Muscle of leg (tissue), 11 donors: ENCODE measurements around the gene OR13J1. TPM values are rescaled to one million over a fixed set of nuclear protein-coding genes. Genes with fewer than 3 reads are reported as not detected.

ENCODE experiments used
- DNase-seq: peaks from one replicate; pipeline ENCODE4 v3.0.0; 2013
- H3K27ac ChIP-seq: one replicate; pipeline ENCODE4 v1.5.1; 2013; ENCODE audit warnings: mild to moderate bottlenecking, low read length, control low read depth
- H3K27me3 ChIP-seq: one replicate; pipeline ENCODE4 v1.6.1; 2013; ENCODE audit warnings: low read length; ENCODE audit not compliant: control insufficient read depth, insufficient read depth
- H3K36me3 ChIP-seq: one replicate; pipeline ENCODE4 v1.6.1; 2013; ENCODE audit warnings: low read length; ENCODE audit not compliant: control insufficient read depth, insufficient read depth
- H3K4me1 ChIP-seq: one replicate; pipeline ENCODE4 v1.6.1; 2013; ENCODE audit warnings: low read length; ENCODE audit not compliant: control insufficient read depth, insufficient read depth
- H3K4me3 ChIP-seq: one replicate; pipeline ENCODE4 v1.5.1; 2013; ENCODE audit warnings: low read length, control low read depth
- H3K9me3 ChIP-seq: replicated peaks from 2 replicates; pipeline ENCODE4 v1.6.1; 2013; ENCODE audit warnings: low read depth, low read length; ENCODE audit not compliant: control insufficient read depth
- WGBS: methylation state at CpG from one replicate; pipeline ENCODE4 v1.1.5; 2013; ENCODE audit warnings: missing lambda C conversion rate; ENCODE audit not compliant: insufficient coverage; 5-methylcytosine and 5-hydroxymethylcytosine counted together
- polyA plus RNA-seq, 8 donors: library from polyadenylated mRNA; unstranded; fragments of 120-200 nt; gene quantifications; one replicate each; pipeline versions ENCODE4 v1.2.1 to v1.2.3, GENCODE V29; 2013; ENCODE audit warnings: inconsistent platforms in 1 of 8, low replicate concordance in 1 of 8; ENCODE audit not compliant: insufficient read length in 8 of 8, insufficient read depth in 1 of 8
- total RNA-seq: library from RNA; stranded (reverse); fragments of 120-200 nt; gene quantifications from one replicate; pipeline ENCODE4 v1.2.4, GENCODE V29; 2013

Gene OR13J1
- total and polyA plus RNA-seq, 9 donors = 0.07 to 0.29 (median 0.13) TPM; not detected in 4

- H3K9me3 ChIP-seq = no peaks in the 10 kb centered on the region
- no peak overlapping the region for H3K4me3 ChIP-seq
- H3K27me3 ChIP-seq = peaks cover 52% of the 10 kb centered on the region
- DNase-seq = no peak
- no peak overlapping the region for H3K27ac ChIP-seq
- WGBS = 43% methylated on average over 16 of the region's 16 CpGs
- no peaks in the 10 kb centered on the region for H3K36me3 ChIP-seq
- H3K4me1 ChIP-seq = peaks cover 12% of the 10 kb centered on the region
These were observed 10.8 kb downstream of the OR13J1 start for GRCh38 chr9:35859310-35859989.

- Histone ChIP-seq H3K9me3 (no peaks in the 10 kb centered on the region), H3K27ac (no peak overlapping the region), H3K27me3 (peaks cover 54% of the 10 kb centered on the region), H3K4me1 (peaks cover 10% of the 10 kb centered on the region), H3K36me3 (peaks cover 6% of the 10 kb centered on the region), H3K4me3 (no peak overlapping the region)
- DNase-seq = no peak
- 40% methylated on average over 1 of the region's 5 CpGs for whole genome bisulfite sequencing
These were observed 11.7 kb downstream of the OR13J1 start for GRCh38 chr9:35858458-35858857.

- Histone ChIP-seq H3K36me3 (peaks cover 19% of the 10 kb centered on the region), H3K27ac (no peak overlapping the region), H3K4me3 (no peak overlapping the region), H3K27me3 (peaks cover 52% of the 10 kb centered on the region), H3K9me3 (no peaks in the 10 kb centered on the region), H3K4me1 (peaks cover 10% of the 10 kb centered on the region)
- no peak for DNase-seq
- WGBS = 87% methylated on average over 4 of the region's 5 CpGs
These were observed 13.3 kb downstream of the OR13J1 start for GRCh38 chr9:35856882-35857281.

GRCh38 chr9:35856206-35856605, 14.0 kb downstream of the OR13J1 start:
- Histone ChIP-seq H3K27ac (no peak overlapping the region), H3K36me3 (peaks cover 19% of the 10 kb centered on the region), H3K9me3 (no peaks in the 10 kb centered on the region), H3K27me3 (peaks cover 47% of the 10 kb centered on the region), H3K4me1 (peaks cover 10% of the 10 kb centered on the region), H3K4me3 (no peak overlapping the region)
- WGBS = 87% methylated on average over 3 of the region's 3 CpGs
- no peak for DNase-seq

- 100% methylated on average over 1 of the region's 7 CpGs for WGBS
- Histone ChIP-seq H3K36me3 (peaks cover 19% of the 10 kb centered on the region), H3K27me3 (peaks cover 35% of the 10 kb centered on the region), H3K4me1 (no peaks in the 10 kb centered on the region), H3K27ac (no peak overlapping the region), H3K4me3 (no peak overlapping the region), H3K9me3 (no peaks in the 10 kb centered on the region)
- no peak for DNase-seq
These were observed 16.0 kb downstream of the OR13J1 start for GRCh38 chr9:35854091-35854762.

GRCh38 chr9:35852876-35853865, 17.0 kb downstream of the OR13J1 start:
- H3K27ac ChIP-seq = no peak overlapping the region
- no peak overlapping the region for H3K4me3 ChIP-seq
- H3K4me1 ChIP-seq = peaks cover 5% of the 10 kb centered on the region
- DNase-seq = no peak
- peaks cover 22% of the 10 kb centered on the region for H3K36me3 ChIP-seq
- no peaks in the 10 kb centered on the region for H3K9me3 ChIP-seq
- peaks cover 35% of the 10 kb centered on the region for H3K27me3 ChIP-seq
- 91% methylated on average over 23 of the region's 25 CpGs for whole genome bisulfite sequencing

GRCh38 chr9:35852267-35852815, 17.9 kb downstream of the OR13J1 start:
- peaks cover 23% of the 10 kb centered on the region for H3K36me3 ChIP-seq
- no peak overlapping the region for H3K27ac ChIP-seq
- peaks cover 12% of the 10 kb centered on the region for H3K4me1 ChIP-seq
- peaks cover 39% of the 10 kb centered on the region for H3K27me3 ChIP-seq
- no peaks in the 10 kb centered on the region for H3K9me3 ChIP-seq
- DNase-seq = no peak
- no peak overlapping the region for H3K4me3 ChIP-seq
- 100% methylated on average over 2 of the region's 2 CpGs for WGBS

GRCh38 chr9:35847792-35848572, 22.2 kb downstream of the OR13J1 start:
- peak; percentile 68 for DNase-seq
- Histone ChIP-seq H3K4me1 (peaks cover 40% of the 10 kb centered on the region), H3K9me3 (no peaks in the 10 kb centered on the region)

More at GRCh38 chr9:35847792-35848572, 22.2 kb downstream of the OR13J1 start:
- peaks cover 26% of the 10 kb centered on the region for H3K36me3 ChIP-seq
- 60% methylated on average over 1 of the region's 4 CpGs for WGBS
- no peak overlapping the region for H3K4me3 ChIP-seq
- H3K27me3 ChIP-seq = peaks cover 25% of the 10 kb centered on the region
- peak overlapping the region; percentile 60 for H3K27ac ChIP-seq
